NCI-H748 (cell line): ENCODE results near the gene SUPT4H1.

ENCODE experiments used
- DNase-seq: peaks from one replicate; lab custom pipeline; 2025; ENCODE audit not compliant: unreplicated experiment; lab: John Stamatoyannopoulos, UW

Gene SUPT4H1

GRCh38 chr17:58381124-58382035 lies 29.4 kb upstream of the SUPT4H1 start:
- DNase-seq = no peak

GRCh38 chr17:58380207-58381123 lies 28.5 kb upstream of the SUPT4H1 start:
- DNase-seq = no peak

GRCh38 chr17:58379511-58379824 lies 27.5 kb upstream of the SUPT4H1 start:
- no peak for DNase-seq

- no peak for DNase-seq
These were observed 26.9 kb upstream of the SUPT4H1 start for GRCh38 chr17:58378733-58379510.

- no peak for DNase-seq
These were observed 25.7 kb upstream of the SUPT4H1 start for GRCh38 chr17:58377661-58378060.

- no peak for DNase-seq
These were observed 25.1 kb upstream of the SUPT4H1 start for GRCh38 chr17:58377093-58377601.

- no peak for DNase-seq
These were observed 24.5 kb upstream of the SUPT4H1 start for GRCh38 chr17:58376472-58377000.

- no peak for DNase-seq
These were observed 23.8 kb upstream of the SUPT4H1 start for GRCh38 chr17:58375811-58376210.

GRCh38 chr17:58375256-58375655 lies 23.3 kb upstream of the SUPT4H1 start:
- DNase-seq = no peak

- no peak for DNase-seq
These were observed 21.9 kb upstream of the SUPT4H1 start for GRCh38 chr17:58373923-58374322.

- DNase-seq = no peak
These were observed 21.0 kb upstream of the SUPT4H1 start for GRCh38 chr17:58373003-58373402.

- DNase-seq = no peak
These were observed 19.4 kb upstream of the SUPT4H1 start for GRCh38 chr17:58371300-58371950.

GRCh38 chr17:58370716-58371115 lies 18.7 kb upstream of the SUPT4H1 start:
- no peak for DNase-seq

- DNase-seq = no peak
These were observed 18.3 kb upstream of the SUPT4H1 start for GRCh38 chr17:58370309-58370708.

- no peak for DNase-seq
These were observed 17.4 kb upstream of the SUPT4H1 start for GRCh38 chr17:58369214-58370031.

GRCh38 chr17:58368860-58369213 lies 16.8 kb upstream of the SUPT4H1 start:
- no peak for DNase-seq

GRCh38 chr17:58367461-58367860 lies 15.5 kb upstream of the SUPT4H1 start:
- no peak for DNase-seq

GRCh38 chr17:58365980-58366595 lies 14.1 kb upstream of the SUPT4H1 start:
- DNase-seq = no peak
